K562 (cell line): ENCODE data around the gene PPDPF. TPM values are rescaled to one million over a fixed set of nuclear protein-coding genes. Genes with fewer than 3 reads are reported as not detected.

Experiments used
- ATAC-seq: fragments of 200-7000 bp; cut with Tn5 transposase; 3 replicates; pipeline ENCODE4 v1.9.1; 2020; ENCODE audit warnings: moderate library complexity
- BruUV-seq: library from RNA; stranded (reverse); fragments of 400-500 nt; replicated peaks from 2 replicates; lab custom pipeline; 2021; lab: Mats Ljungman, UMichigan
- CTCF ChIA-PET: fragments of 300-600 bp; formaldehyde crosslinking; extraction: SDS; loops from one replicate; lab custom pipeline; 2021; ENCODE audit warnings: low intra/inter-chr PET ratio; lab: Yijun Ruan, JAX
- POLR2A ChIA-PET: fragments of 300-600, 350-650 bp; sonication (Branson Sonifier 250); formaldehyde crosslinking; extraction: SDS; loops from one replicate; lab custom pipeline; 2021; ENCODE audit warnings: antibody characterized with exemption, inconsistent platforms; lab: Yijun Ruan, JAX
- DNase-seq, 4 experiments: peaks; one replicate each; pipeline versions ENCODE4 v3.0.0 to v3.0.0-alpha.2; 2011 to 2018; ENCODE audit warnings: low spot score in 3 of 4, mixed read lengths in 3 of 4; ENCODE audit errors: extremely low read depth in 1 of 4
- FAIRE-seq: peaks from 2 replicates; lab custom pipeline; 2011; peaks lifted over from hg19 to GRCh38; lab: Jason Lieb, UNC
- H2AFZ ChIP-seq: 2 replicates; pipeline ENCODE4 v1.6.0; 2011; ENCODE audit warnings: low read depth, low read length, control low read depth, inconsistent platforms
- H3K27ac ChIP-seq: fragments of 200-600 bp; 3 replicates; pipeline ENCODE4 v1.8.0; 2011; ENCODE audit warnings: low read depth, mild to moderate bottlenecking, control low read depth, inconsistent platforms, low read length, moderate library complexity, mixed read lengths; ENCODE audit errors: extremely low read depth
- H3K27me3 ChIP-seq, 2 experiments: fragments of 300-600 bp in 1 of 2; 2 replicates in 1 of 2; 3 replicates in 1 of 2; pipeline versions ENCODE4 v1.6.0 to v1.8.0; 2011; ENCODE audit warnings: inconsistent platforms in 2 of 2, low read length in 2 of 2, mild to moderate bottlenecking in 1 of 2, mixed read lengths in 1 of 2, moderate library complexity in 1 of 2; ENCODE audit not compliant: control insufficient read depth in 2 of 2, insufficient read depth in 2 of 2
- H3K36me3 ChIP-seq: fragments of 300-600 bp; 3 replicates; pipeline ENCODE4 v1.8.0; 2011; ENCODE audit warnings: mild to moderate bottlenecking, low read length, inconsistent platforms; ENCODE audit not compliant: control insufficient read depth, insufficient read depth
- H3K4me1 ChIP-seq, 2 experiments: fragments of 200-600 bp in 1 of 2; replicated peaks in 1 of 2; 2 replicates in 1 of 2; 3 replicates in 1 of 2; pipeline versions ENCODE4 v1.5.1 to v1.8.0; 2011; ENCODE audit warnings: inconsistent platforms in 2 of 2, low read length in 2 of 2, mild to moderate bottlenecking in 1 of 2, mixed read lengths in 1 of 2, moderate library complexity in 1 of 2; ENCODE audit not compliant: control insufficient read depth in 2 of 2, insufficient read depth in 2 of 2
- H3K4me2 ChIP-seq: 2 replicates; pipeline ENCODE4 v1.6.1; 2011; ENCODE audit warnings: low read length, control low read depth, inconsistent platforms, mixed read lengths; ENCODE audit not compliant: insufficient read depth
- H3K4me3 ChIP-seq: fragments of 200-600 bp; sonication (generic), shearing (Covaris generic); 2 replicates; pipeline ENCODE4 v1.5.1; 2016; ENCODE audit warnings: control low read depth, inconsistent platforms
- H3K79me2 ChIP-seq: fragments of 200-600 bp; 3 replicates; pipeline ENCODE4 v1.8.0; 2011; ENCODE audit warnings: low read length, inconsistent platforms; ENCODE audit not compliant: control insufficient read depth, insufficient read depth
- H3K9ac ChIP-seq, 2 experiments: 2 replicates each; pipeline versions ENCODE4 v1.6.0 to v1.6.1; 2011; ENCODE audit warnings: low read depth in 2 of 2, low read length in 2 of 2, control low read depth in 1 of 2, inconsistent platforms in 1 of 2, mild to moderate bottlenecking in 1 of 2, mixed read lengths in 1 of 2; ENCODE audit not compliant: insufficient read depth in 1 of 2
- H3K9me1 ChIP-seq: one replicate; pipeline ENCODE4 v1.6.0; 2011; ENCODE audit warnings: inconsistent platforms, mild to moderate bottlenecking, low read length, moderate library complexity; ENCODE audit not compliant: control insufficient read depth, insufficient read depth
- H3K9me3 ChIP-seq: replicated peaks from 2 replicates; pipeline ENCODE4 v1.5.1; 2011; ENCODE audit warnings: low read depth, low read length, inconsistent platforms; ENCODE audit not compliant: control insufficient read depth, insufficient read depth
- H4K20me1 ChIP-seq: replicated peaks from 2 replicates; pipeline ENCODE4 v1.6.1; 2011; ENCODE audit warnings: low read length, inconsistent platforms, mixed read lengths; ENCODE audit not compliant: control insufficient read depth, insufficient read depth
- PHB2 ChIP-seq: fragments of 450-650 bp; IDR thresholded peaks from 2 replicates; pipeline ENCODE4 v1.6.1; 2017; ENCODE audit warnings: low read depth
- POLR2G ChIP-seq: fragments of 200-400 bp; formaldehyde crosslinking; IDR thresholded peaks from 2 replicates; pipeline ENCODE4 v1.6.1; 2017; ENCODE audit warnings: low read depth, mild to moderate bottlenecking, antibody characterized with exemption, low read length, moderate library complexity
- ZNF282 ChIP-seq: sonication (generic); formaldehyde crosslinking; IDR thresholded peaks from 2 replicates; pipeline ENCODE4 v1.8.1; 2023; ENCODE audit warnings: missing genetic modification reagents
- WGBS: fragments of 100-300 bp; shearing (Covaris generic); methylation state at CpG from one replicate; pipeline ENCODE4 v1.1.6; 2016; ENCODE audit warnings: low coverage, mixed read lengths; ENCODE audit not compliant: insufficient coverage; ENCODE audit errors: missing lambda C conversion rate; 5-methylcytosine and 5-hydroxymethylcytosine counted together
- in situ Hi-C: fragments of 300-500 bp; cut with MboI; formaldehyde crosslinking; loops from 4 replicates; pipeline ENCODE4 v1.15.0; 2018; ENCODE audit warnings: inconsistent platforms, mixed read lengths
- intact Hi-C: fragments of 100-400 bp; cut with micrococcal nuclease; formaldehyde crosslinking; loops from 2 replicates; pipeline ENCODE4 v1.14.2; 2022
- polyA plus RNA-seq, 8 experiments: library from polyadenylated mRNA; depleted of rRNA in 4 of 8; stranded (reverse) in 5 of 8; unstranded in 3 of 8; fragments of >200 nt; fragmentation: Nextera tagmentation in 2 of 8; fragmentation: Illumina TruSeq in 1 of 8; extraction: Ambion mirVana in 2 of 8; extraction: Trizol in 1 of 8; gene quantifications; 2 replicates each; pipeline versions ENCODE4 v1.2.1 to v1.2.3, GENCODE V29; 2011 to 2014; ENCODE audit warnings: inconsistent platforms in 1 of 8, missing spikeins in 1 of 8
- total RNA-seq, 7 experiments: library from RNA; depleted of rRNA in 6 of 7; stranded (reverse); fragments of >200 nt in 6 of 7; fragmentation: Illumina TruSeq in 2 of 7; extraction: Trizol in 2 of 7; gene quantifications; 2 replicates each; pipeline versions ENCODE4 v1.2.1 to v1.2.3, GENCODE V29; 2011 to 2021; ENCODE audit warnings: low replicate concordance in 1 of 7

Gene PPDPF
- total and polyA plus RNA-seq, 9 of the 15 experiments (the other 6 are each of a cell fraction or from before 2014, with no cell fraction given) = 0.77 to 233 (median 10.5) TPM

DNA sequence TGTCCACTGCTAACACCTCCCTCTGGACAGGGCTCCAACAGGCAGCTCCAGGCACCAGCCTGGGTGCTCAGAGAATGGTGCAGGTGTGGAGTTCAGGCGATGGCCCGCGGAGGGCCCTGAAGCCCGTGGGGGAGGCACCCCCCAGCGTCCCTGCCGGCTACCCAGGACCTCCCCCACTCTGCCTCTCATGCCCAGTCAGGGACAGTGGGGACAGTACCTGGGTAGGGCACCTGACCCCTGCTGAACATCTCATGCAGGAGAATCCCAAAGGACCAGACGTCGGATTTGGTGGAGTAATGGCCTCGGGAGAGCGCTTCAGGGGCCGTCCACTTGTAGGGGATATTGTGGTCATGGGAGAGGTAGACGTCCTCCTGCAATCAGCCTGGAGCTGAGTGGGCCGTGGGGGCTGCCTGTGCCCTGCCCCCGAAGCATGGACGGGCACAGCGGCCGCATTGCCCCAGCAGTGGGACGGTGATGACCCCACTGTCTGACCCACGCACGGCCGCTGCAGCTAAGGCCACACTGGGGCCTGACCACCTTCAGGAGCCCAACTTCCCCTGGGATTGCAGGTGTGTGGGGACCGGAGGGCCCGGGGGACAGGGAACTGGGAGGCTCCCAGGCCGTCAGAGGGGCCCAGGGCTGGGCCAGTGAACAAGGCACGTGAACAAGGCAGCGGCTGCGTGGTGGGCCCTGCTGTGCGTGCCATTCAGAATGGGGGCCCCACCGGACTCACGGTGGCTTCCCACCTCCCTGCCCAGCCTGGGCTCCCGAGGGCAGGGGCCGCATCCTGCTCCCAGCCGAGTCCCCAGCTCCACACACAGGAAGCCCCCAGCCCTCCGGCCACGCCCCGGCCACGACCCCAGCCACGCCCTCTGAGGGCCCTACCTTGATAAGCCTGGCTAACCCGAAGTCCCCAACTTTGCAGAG, 9.6 kb downstream of the PPDPF start:
- TF ChIP-seq POLR2G = peak; percentile 49
- TF ChIP-seq PHB2 = no peak
- no peak for TF ChIP-seq ZNF282
- Histone ChIP-seq H3K27me3 (peaks cover 0 to 41% of the 10 kb centered on the region in 2 experiments; a peak in 3 of 5 replicates), H3K4me2 (no peak overlapping the region), H3K9me3 (no peaks in the 10 kb centered on the region), H2AFZ (no peak overlapping the region), H3K9me1 (no peaks in the 10 kb centered on the region), H3K36me3 (no peaks in the 10 kb centered on the region), H4K20me1 (peaks cover 9% of the 10 kb centered on the region; the same call in 1 of the 2 replicates), H3K4me1 (peaks cover 0 to 51% of the 10 kb centered on the region in 2 experiments; a peak in 2 of 5 replicates), H3K4me3 (no peak overlapping the region), H3K79me2 (no peaks in the 10 kb centered on the region), H3K9ac (peak overlapping the region in 1 of 2 experiments; percentile 64; a peak in 2 of 4 replicates), H3K27ac (no peak overlapping the region)
- BruUV-seq = no TSS peak
- no peak for FAIRE-seq
- POLR2A ChIA-PET = interaction anchor here (0.5 to 2.9 kb wide), 4 partner anchors 9 to 34 kb away, joined by 3 to 19 read pairs (median 4); partner anchors contain the start of gene PPDPF
- intact Hi-C loops = loop anchor here (10.0 kb wide), 2 partner anchors 125 to 175 kb away; partner anchors contain the start of genes ARFRP1, RTEL1, STMN3 and ZGPAT
- WGBS = 42% methylated on average over 25 of the region's 39 CpGs
- no peak for ATAC-seq
- CTCF ChIA-PET = no interaction called here
- peak in 1 of 4 experiments; percentile 39 for DNase-seq
- in situ Hi-C loops = no loop called here
